Measurements from ENCODE around the gene GARNL3.

GRCh38 chr9:127370147-127370579 lies 105.6 kb downstream of the GARNL3 start:
- TF ChIP-seq CTCF (IDR thresholded peaks at IDR 0.05; ENCODE audit: insufficient read depth, low read depth, low read length) = no peak
- no peak for TF ChIP-seq EZH2 (IDR thresholded peaks at IDR 0.05; ENCODE audit: insufficient read depth, low read length)

All from astrocyte (in vitro differentiated cells and primary cell).